Muscle layer of duodenum (tissue), 2 donors: Measurements from ENCODE around the gene FOXD4L6.
"Not testable (repeated sequence)": the region's sequence is repeated elsewhere in the genome, so short reads cannot be mapped to it uniquely, and the experiment has no call there.

ENCODE experiments used
- H3K27ac ChIP-seq: one replicate; pipeline ENCODE4 v1.7.0; 2013; ENCODE audit warnings: mild to moderate bottlenecking, low read length
- H3K27me3 ChIP-seq: one replicate; pipeline ENCODE4 v1.7.0; 2013; ENCODE audit warnings: low read depth, mild to moderate bottlenecking, control low read depth, low read length
- H3K36me3 ChIP-seq, 2 donors: one replicate each; pipeline ENCODE4 v1.7.0; 2013; ENCODE audit warnings: low read length in 2 of 2, control low read depth in 1 of 2, mild to moderate bottlenecking in 1 of 2; ENCODE audit not compliant: insufficient read depth in 2 of 2, control insufficient read depth in 1 of 2
- H3K4me1 ChIP-seq, 2 donors: one replicate each; pipeline ENCODE4 v1.7.0; 2013; ENCODE audit warnings: low read length in 2 of 2, mild to moderate bottlenecking in 2 of 2, control low read depth in 1 of 2, moderate library complexity in 1 of 2; ENCODE audit not compliant: insufficient read depth in 2 of 2, control insufficient read depth in 1 of 2
- H3K4me3 ChIP-seq, 2 donors: one replicate each; pipeline ENCODE4 v1.7.0; 2013; ENCODE audit warnings: low read length in 2 of 2, low read depth in 1 of 2, mild to moderate bottlenecking in 1 of 2
- H3K9me3 ChIP-seq, 2 donors: one replicate each; pipeline ENCODE4 v1.7.0; 2013; ENCODE audit warnings: low read length in 2 of 2, control low read depth in 1 of 2, mild to moderate bottlenecking in 1 of 2; ENCODE audit not compliant: control insufficient read depth in 1 of 2
- donor health status: healthy.

Gene FOXD4L6

DNA sequence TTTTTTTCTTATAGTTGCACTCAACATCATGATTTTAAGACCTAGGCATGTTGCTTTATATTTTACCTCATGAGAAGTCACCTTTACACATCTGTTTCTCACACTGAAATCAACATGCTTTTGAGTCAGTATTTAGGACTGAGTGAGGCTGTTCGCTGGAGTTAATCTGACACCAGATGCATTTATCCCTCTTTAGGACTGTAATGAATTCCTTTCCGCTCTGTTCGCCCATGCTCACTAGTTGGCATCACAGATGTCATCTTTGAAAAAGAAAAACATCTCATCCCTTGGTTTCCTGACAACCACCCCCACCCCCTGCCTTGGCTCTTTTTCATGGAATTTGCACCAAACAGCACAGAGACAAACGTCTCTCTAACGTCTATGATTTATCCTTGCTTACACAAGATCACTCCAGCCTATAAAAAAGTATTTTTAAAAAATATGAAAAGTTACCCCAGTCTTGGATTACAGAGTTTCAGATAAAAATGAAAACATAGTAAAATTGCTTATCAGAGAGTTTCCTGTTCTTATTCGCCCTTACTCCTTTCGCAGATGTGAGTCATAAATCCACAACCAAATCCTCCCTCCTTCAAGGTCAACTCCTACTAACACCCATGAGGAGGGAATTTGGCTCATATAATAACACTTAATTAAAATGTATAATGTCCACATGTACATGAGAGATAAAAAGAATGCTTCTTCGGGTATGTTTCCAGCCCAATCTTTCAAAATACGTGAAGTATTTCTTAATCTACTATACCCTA, 34.3 kb downstream of the FOXD4L6 start:
- not testable (repeated sequence) for H3K4me3 ChIP-seq, H3K36me3 ChIP-seq, H3K27ac ChIP-seq, H3K9me3 ChIP-seq, H3K27me3 ChIP-seq, H3K4me1 ChIP-seq

DNA sequence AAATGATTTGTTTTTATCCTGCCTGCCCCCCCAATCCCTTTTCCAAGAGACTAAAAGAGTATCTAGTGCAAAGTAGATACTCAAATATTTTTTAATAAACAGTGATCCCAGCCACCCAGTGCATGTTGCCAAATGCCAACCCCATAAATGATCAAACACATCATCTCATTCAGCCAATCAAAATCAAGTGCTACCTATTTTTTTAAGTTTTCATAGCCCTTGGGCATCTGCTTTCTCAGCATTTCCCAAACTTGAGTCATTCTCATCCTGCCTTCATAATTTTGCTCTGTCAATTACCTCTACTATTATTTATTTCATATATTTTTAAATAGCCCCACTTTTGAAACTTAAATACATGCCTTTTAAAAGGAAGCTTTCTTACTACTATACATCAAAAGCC, 37.6 kb downstream of the FOXD4L6 start:
- not testable (repeated sequence) for H3K4me1 ChIP-seq

DNA sequence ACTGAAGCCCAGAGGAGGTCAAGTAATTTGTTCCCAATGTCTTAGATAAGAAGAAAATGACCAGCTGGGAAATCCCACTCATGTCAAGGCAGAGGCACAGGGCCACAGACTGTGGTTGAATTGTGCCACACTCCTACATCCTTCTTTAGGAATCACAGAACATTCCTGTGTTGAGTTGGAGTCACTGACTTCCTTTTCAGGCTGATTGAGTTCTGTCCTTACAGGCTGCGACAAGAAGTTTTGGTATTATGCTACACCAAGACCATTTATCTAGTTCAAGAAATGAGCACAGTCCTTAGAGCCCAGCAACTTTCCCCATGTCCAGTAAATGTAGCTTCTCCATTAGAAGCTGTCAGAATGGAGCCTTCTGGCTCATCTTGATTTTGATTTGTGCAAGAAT, 38.1 kb downstream of the FOXD4L6 start:
- H3K4me3 ChIP-seq, H3K36me3 ChIP-seq, H3K27me3 ChIP-seq, H3K9me3 ChIP-seq, H3K4me1 ChIP-seq, H3K27ac ChIP-seq: not testable (repeated sequence)

More for the DNA sequence above, 37.6 kb downstream of the FOXD4L6 start:
- not testable (repeated sequence) for H3K4me3 ChIP-seq, H3K27ac ChIP-seq, H3K27me3 ChIP-seq, H3K9me3 ChIP-seq, H3K36me3 ChIP-seq

DNA sequence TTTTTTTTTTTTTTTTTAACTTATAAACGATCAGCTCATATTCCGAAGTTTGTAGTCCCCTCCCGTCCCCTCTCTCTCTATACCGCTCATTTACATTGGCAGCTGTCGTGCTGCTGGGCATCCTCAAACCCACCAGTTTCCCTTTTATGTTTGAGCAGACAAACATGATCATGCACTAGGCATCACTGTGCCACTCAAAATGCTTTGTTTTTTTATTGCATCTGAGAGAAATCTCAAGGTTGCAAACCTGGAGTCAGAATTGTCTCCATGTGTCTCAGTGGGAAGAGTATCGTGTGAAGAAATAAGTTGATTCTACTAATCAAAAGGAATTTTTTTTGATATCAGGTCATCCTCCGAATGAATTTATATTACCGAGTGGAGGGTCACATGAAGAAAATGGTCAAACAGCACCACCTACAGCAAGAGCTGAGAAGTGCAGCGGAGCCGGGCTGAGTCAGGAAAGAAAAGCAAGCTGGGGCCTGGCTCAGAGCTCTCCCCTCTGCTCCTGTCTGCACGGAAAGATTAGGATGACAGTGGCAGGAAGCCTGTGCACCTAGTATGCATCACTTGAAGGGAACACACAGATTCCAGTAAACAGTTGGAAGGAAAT, 39.9 kb downstream of the FOXD4L6 start:
- H3K9me3 ChIP-seq, H3K27ac ChIP-seq, H3K4me1 ChIP-seq, H3K36me3 ChIP-seq, H3K27me3 ChIP-seq, H3K4me3 ChIP-seq: not testable (repeated sequence)

DNA sequence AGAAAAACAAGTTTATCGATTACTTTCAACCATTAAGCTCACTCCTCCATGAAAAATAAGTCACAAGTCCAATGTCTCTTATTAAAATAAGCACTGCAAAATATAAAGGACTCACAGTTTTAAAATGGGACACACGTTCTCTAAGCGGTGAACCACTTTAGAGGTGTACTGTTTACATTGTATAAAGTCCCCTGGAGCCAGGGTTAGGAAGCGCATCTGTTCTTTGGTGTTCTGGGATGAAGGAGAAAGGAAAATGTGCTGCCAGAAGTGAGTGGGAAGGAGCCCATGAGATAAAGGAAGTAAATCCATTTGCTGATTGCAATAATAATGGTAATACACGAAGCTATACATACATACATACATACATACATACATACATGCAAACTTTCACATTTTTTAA, 40.6 kb downstream of the FOXD4L6 start:
- H3K9me3 ChIP-seq, H3K27me3 ChIP-seq: not testable (repeated sequence)

DNA sequence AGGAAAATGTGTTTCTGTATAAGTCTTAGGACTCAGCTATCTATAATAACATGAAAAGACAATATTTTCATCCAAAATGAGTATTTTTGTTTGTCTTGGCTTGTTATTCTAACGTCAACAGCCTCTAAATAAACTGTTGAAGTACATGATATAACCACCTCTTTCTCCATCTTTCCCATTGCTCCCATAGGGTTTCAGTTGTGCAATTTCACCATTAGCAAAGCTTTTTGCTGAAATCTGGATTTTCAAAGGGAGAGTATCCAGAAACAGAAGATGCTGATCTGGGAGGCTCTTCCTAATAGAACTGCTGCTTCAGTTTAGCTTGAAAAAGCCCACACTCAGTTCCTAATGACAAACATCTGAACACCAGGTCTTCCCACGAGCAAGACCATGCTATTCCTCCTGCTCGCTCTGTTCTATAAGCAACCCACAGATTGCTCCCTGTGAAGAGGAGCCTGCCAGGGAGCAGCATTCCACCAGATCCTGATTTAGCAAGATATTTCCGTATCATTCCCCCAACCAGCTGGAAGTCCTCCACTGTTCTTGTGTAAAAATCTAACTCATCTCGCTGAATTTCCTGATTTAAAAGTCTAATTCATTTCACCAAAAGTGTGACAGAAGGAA, 41.2 kb downstream of the FOXD4L6 start:
- not testable (repeated sequence) for H3K9me3 ChIP-seq, H3K27me3 ChIP-seq, H3K27ac ChIP-seq, H3K4me3 ChIP-seq, H3K4me1 ChIP-seq, H3K36me3 ChIP-seq

More for the DNA sequence above, 40.6 kb downstream of the FOXD4L6 start:
- H3K36me3 ChIP-seq, H3K4me1 ChIP-seq, H3K4me3 ChIP-seq, H3K27ac ChIP-seq: not testable (repeated sequence)

DNA sequence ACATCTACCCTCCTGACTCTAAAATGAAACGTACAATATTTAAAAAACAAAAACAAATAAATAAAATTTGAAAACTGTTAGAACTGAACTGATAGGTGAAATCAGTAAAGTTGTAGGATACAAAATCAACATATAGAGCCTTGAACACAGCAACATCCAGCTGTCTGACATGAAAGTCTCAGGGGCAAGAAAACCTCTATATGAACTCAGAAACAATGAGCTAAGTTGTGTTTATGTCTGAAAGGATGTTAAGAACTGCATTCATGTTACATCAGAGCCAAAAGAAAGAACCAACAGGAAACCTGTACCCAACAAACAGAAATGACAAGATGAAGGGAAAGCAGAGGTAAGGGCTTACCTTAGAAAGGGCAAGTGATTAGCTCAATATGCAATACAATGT, 41.8 kb downstream of the FOXD4L6 start:
- H3K9me3 ChIP-seq, H3K36me3 ChIP-seq, H3K27ac ChIP-seq, H3K4me3 ChIP-seq, H3K4me1 ChIP-seq, H3K27me3 ChIP-seq: not testable (repeated sequence)

DNA sequence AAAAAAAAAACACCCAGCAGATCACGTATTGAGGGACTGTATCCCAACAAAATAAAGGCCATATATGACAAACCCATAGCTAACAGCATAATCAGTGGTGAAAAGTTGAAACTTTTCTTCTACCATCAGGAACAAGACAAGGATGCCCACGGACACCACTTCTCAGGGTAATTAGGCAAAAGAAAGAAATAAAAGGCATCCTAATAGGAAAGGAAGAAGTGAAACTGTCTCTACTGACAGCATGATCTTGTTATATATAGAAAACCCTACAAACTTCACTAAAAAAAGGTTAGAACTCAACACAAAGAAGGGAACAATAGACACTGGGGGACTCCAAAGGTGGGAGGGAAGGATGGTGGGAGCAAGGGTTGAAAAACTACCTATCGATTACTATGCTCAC, 42.3 kb downstream of the FOXD4L6 start:
- not testable (repeated sequence) for H3K4me1 ChIP-seq, H3K27me3 ChIP-seq, H3K4me3 ChIP-seq, H3K27ac ChIP-seq, H3K36me3 ChIP-seq, H3K9me3 ChIP-seq

DNA sequence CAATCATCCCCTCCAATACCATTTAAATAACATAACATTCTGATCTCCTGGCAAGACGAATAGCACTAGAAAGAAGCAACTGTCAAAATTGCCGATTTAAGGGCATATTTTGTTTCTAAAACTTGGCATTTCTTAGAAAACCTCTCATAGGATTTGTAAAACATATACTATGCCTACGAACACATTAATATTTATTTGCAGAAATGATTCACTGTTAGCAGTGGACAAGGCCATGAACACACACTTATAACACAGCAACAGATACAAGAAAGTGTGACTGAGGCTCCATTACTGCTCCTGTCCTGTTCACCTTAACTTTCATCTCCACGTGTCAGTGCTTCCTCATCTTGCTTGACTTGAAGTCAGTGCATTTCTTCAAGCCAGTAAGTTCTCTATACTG, 46.1 kb downstream of the FOXD4L6 start:
- not testable (repeated sequence) for H3K27ac ChIP-seq, H3K9me3 ChIP-seq, H3K27me3 ChIP-seq, H3K4me3 ChIP-seq, H3K4me1 ChIP-seq, H3K36me3 ChIP-seq

DNA sequence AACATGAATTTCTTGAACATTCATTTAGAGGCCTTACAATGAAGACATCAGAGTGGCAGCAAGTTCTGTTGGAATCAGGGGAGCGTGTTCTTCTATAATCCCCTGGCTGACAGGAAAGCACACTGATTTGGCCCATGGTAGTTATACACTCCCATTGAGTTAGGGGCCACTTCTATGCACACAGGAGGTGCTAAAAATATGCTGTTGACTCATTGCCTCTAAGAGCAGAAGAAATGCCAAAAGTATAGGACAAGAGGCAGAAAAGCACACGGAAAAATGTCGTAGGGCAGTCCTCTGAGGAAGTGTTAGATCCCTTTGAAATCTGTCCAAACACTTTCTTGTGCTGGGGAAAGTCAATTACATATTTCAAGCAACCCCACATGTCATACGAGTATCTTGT, 49.0 kb downstream of the FOXD4L6 start:
- not testable (repeated sequence) for H3K9me3 ChIP-seq, H3K27ac ChIP-seq, H3K27me3 ChIP-seq, H3K4me3 ChIP-seq, H3K4me1 ChIP-seq, H3K36me3 ChIP-seq

DNA sequence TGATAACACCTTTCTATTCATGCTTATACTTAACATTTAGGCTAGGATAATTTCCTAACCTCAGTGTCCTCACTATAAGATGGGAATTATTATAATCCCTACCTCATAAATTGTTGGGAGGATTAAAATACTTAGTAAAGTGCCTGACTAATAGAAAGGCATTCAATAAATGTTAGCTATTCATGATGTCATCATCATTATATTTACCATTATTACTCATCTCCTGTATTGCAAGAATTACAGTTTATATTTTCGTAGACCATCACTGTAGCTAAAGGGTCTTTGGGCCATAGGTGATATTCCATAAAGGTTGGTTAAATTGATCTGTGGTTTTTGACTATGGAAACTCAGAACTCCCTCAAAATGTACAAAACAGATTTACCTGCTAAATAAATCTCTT, 50.9 kb downstream of the FOXD4L6 start:
- H3K27ac ChIP-seq, H3K4me1 ChIP-seq, H3K9me3 ChIP-seq, H3K36me3 ChIP-seq, H3K27me3 ChIP-seq, H3K4me3 ChIP-seq: not testable (repeated sequence)
